ENCODE results near the gene BIVM. TPM values are rescaled to one million over a fixed set of nuclear protein-coding genes. Genes with fewer than 3 reads are reported as not detected.

Gene BIVM
- total and polyA plus RNA-seq, 2 of the 4 experiments (the other 2 are of a cell fraction): 7.2 to 12.2 TPM

- in situ Hi-C loops (cut with MboI; ENCODE audit: low sequenced_read_pairs) (no loop called here), dilution Hi-C loops (cut with HindIII; ENCODE audit: low sequenced_read_pairs, unreplicated experiment) (no loop called here), intact Hi-C loops (cut with micrococcal nuclease) (no loop called here)
- H3K27ac ChIP-seq (ENCODE audit: insufficient read depth, low read length): no peak overlapping the region
- DNase-seq (no peak), ATAC-seq (ENCODE audit: low read depth) (no peak)
- CTCF ChIA-PET: interaction anchor here (1.6 kb wide), 1 partner anchor 14 kb away, joined by 4 read pairs; no protein-coding TSS in a partner anchor
- no peak overlapping the region for H2BK5ac ChIP-seq (ENCODE audit: low read depth, low read length, poor library complexity, severe bottlenecking)
- peaks cover 3 to 5% of the 10 kb centered on the region in 2 experiments; a peak in 1 of 4 replicates for H3K79me1 ChIP-seq (ENCODE audit: low read depth in 1 of 2, low read length in 2 of 2)
- H3K4ac ChIP-seq (ENCODE audit: low read depth, low read length): no peak overlapping the region
- no peak overlapping the region for H3K14ac ChIP-seq (replicated peaks; ENCODE audit: low read depth, low read length)
- WGBS, 2 experiments (ENCODE audit: extremely low coverage in 2 of 2, insufficient read length in 1 of 2): 89% methylated on average over 3 of the region's 6 CpGs; no CpG with 5 or more reads in 1 of the 2 experiments
- H3K27me3 ChIP-seq (ENCODE audit: control insufficient read depth, insufficient read depth, low read length): no peaks in the 10 kb centered on the region
- H3K9ac ChIP-seq (ENCODE audit: low read depth, low read length): no peak overlapping the region
- no peak overlapping the region for H4K91ac ChIP-seq (ENCODE audit: insufficient read depth, low read depth, low read length)
- H3K18ac ChIP-seq (ENCODE audit: low read depth, low read length): no peak overlapping the region
- no peak overlapping the region for H3K23ac ChIP-seq (ENCODE audit: low read depth, low read length)
- H2BK20ac ChIP-seq (ENCODE audit: low read depth, low read length): no peak overlapping the region
- no peaks in the 10 kb centered on the region for H3K9me3 ChIP-seq (ENCODE audit: control insufficient read depth, insufficient read depth, low read length)
- H2AK5ac ChIP-seq (ENCODE audit: low read depth, low read length): no peak overlapping the region
- no peaks in the 10 kb centered on the region for H3K9me1 ChIP-seq (ENCODE audit: insufficient read depth, low read length)
- no peaks in the 10 kb centered on the region for H3K4me1 ChIP-seq (ENCODE audit: control insufficient read depth, insufficient read depth, low read length)
- H2AFZ ChIP-seq (replicated peaks; ENCODE audit: low read length, poor library complexity): no peak overlapping the region
- no peak overlapping the region for H2BK15ac ChIP-seq (ENCODE audit: low read depth, low read length)
- BruUV-seq (replicated peaks): no TSS peak
- no peaks in the 10 kb centered on the region; the same call in 1 of the 2 replicates for H4K20me1 ChIP-seq (ENCODE audit: insufficient read depth, low read length)
- no peak overlapping the region for H2BK120ac ChIP-seq (ENCODE audit: low read depth, low read length)
- H3K36me3 ChIP-seq (ENCODE audit: control insufficient read depth, insufficient read depth, low read length): peaks cover 36% of the 10 kb centered on the region
- no peak overlapping the region for H3K4me2 ChIP-seq (ENCODE audit: low read depth, low read length)
- H2AK9ac ChIP-seq (replicated peaks; ENCODE audit: low read depth, low read length, poor library complexity): no peak overlapping the region
- TF ChIP-seq MXI1 (IDR thresholded peaks at IDR 0.05; ENCODE audit: borderline replicate concordance, low read depth, low read length) (no peak; the same call in 1 of the 2 replicates), CHD1 (IDR thresholded peaks at IDR 0.05; ENCODE audit: low read depth, low read length) (no peak), FOS (IDR thresholded peaks at IDR 0.05; ENCODE audit: low read depth, low read length) (no peak), CEBPB (IDR thresholded peaks at IDR 0.05; ENCODE audit: low read depth, low read length) (no peak), RCOR1 (IDR thresholded peaks at IDR 0.05; ENCODE audit: insufficient replicate concordance, low read length) (no peak), CTCF (conservative IDR thresholded peaks at IDR 0.05; ENCODE audit: low read depth, low read length) (no peak), SMC3 (IDR thresholded peaks at IDR 0.05; ENCODE audit: low read depth, low read length) (no peak), ELK1 (IDR thresholded peaks at IDR 0.05; ENCODE audit: borderline replicate concordance, low read depth, low read length) (no peak), BHLHE40 (IDR thresholded peaks at IDR 0.05; ENCODE audit: low read depth, low read length) (no peak), RFX5 (IDR thresholded peaks at IDR 0.05; ENCODE audit: low read depth, low read length) (no peak), RAD21 (IDR thresholded peaks at IDR 0.05; ENCODE audit: low read length) (no peak), MAFK (IDR thresholded peaks at IDR 0.05; ENCODE audit: low read depth, low read length) (no peak), POLR2A (IDR thresholded peaks at IDR 0.05; ENCODE audit: low read depth, low read length) (no peak), MAZ (IDR thresholded peaks at IDR 0.05; ENCODE audit: borderline replicate concordance, low read depth, low read length) (no peak), USF2 (IDR thresholded peaks at IDR 0.05; ENCODE audit: low read depth, low read length) (no peak)
- H4K8ac ChIP-seq (ENCODE audit: low read depth in 2 of 2, low read length in 2 of 2): no peak overlapping the region
- no peak overlapping the region for H3K56ac ChIP-seq (ENCODE audit: extremely low read depth, insufficient read depth, low read length)
- H4K5ac ChIP-seq (ENCODE audit: low read depth, low read length): no peak overlapping the region
- no peak overlapping the region for H3K4me3 ChIP-seq (ENCODE audit: insufficient read depth, low read depth, low read length)
- POLR2A ChIA-PET (ENCODE audit: unreplicated experiment): no interaction called here
Measured at GRCh38 chr13:102856557-102856956, 57.6 kb downstream of the BIVM start.
